HG03280 (cell line): ENCODE measurements around the gene ANKRD18B.
"Not testable (repeated sequence)": the region's sequence is repeated elsewhere in the genome, so short reads cannot be mapped to it uniquely, and the experiment has no call there.

Experiments used
- ATAC-seq: cut with Tn5 transposase; IDR thresholded peaks from one replicate; pipeline ENCODE4 v1.9.1; 2021; ENCODE audit warnings: mild to moderate bottlenecking, moderate library complexity; ENCODE audit not compliant: unreplicated experiment

Gene ANKRD18B

GRCh38 chr9:33528069-33528468, 4.0 kb downstream of the ANKRD18B start:
- ATAC-seq, result not testable (repeated sequence)

GRCh38 chr9:33533958-33534357, 9.9 kb downstream of the ANKRD18B start:
- not testable (repeated sequence) for ATAC-seq

GRCh38 chr9:33535541-33535940, 11.5 kb downstream of the ANKRD18B start:
- ATAC-seq, result no peak

GRCh38 chr9:33543463-33543862, 19.4 kb downstream of the ANKRD18B start:
- ATAC-seq, result not testable (repeated sequence)

GRCh38 chr9:33545715-33546114, 21.7 kb downstream of the ANKRD18B start:
- ATAC-seq, result not testable (repeated sequence)

GRCh38 chr9:33548816-33549215, 24.8 kb downstream of the ANKRD18B start:
- not testable (repeated sequence) for ATAC-seq

GRCh38 chr9:33549418-33549817, 25.4 kb downstream of the ANKRD18B start:
- not testable (repeated sequence) for ATAC-seq

- not testable (repeated sequence) for ATAC-seq
These were observed 27.1 kb downstream of the ANKRD18B start for GRCh38 chr9:33551183-33551582.

GRCh38 chr9:33552315-33552725, 28.3 kb downstream of the ANKRD18B start:
- not testable (repeated sequence) for ATAC-seq

GRCh38 chr9:33560217-33560616, 36.2 kb downstream of the ANKRD18B start:
- not testable (repeated sequence) for ATAC-seq

GRCh38 chr9:33562196-33562595, 38.1 kb downstream of the ANKRD18B start:
- not testable (repeated sequence) for ATAC-seq

GRCh38 chr9:33567776-33568175, 43.7 kb downstream of the ANKRD18B start:
- ATAC-seq, result not testable (repeated sequence)

GRCh38 chr9:33577786-33578185, 53.7 kb downstream of the ANKRD18B start:
- ATAC-seq, result not testable (repeated sequence)

GRCh38 chr9:33579996-33580395, 55.9 kb downstream of the ANKRD18B start:
- ATAC-seq, result not testable (repeated sequence)

- not testable (repeated sequence) for ATAC-seq
These were observed 58.6 kb downstream of the ANKRD18B start for GRCh38 chr9:33582686-33583085.

GRCh38 chr9:33586128-33586527, 62.1 kb downstream of the ANKRD18B start:
- not testable (repeated sequence) for ATAC-seq

GRCh38 chr9:33587799-33588198, 63.7 kb downstream of the ANKRD18B start:
- ATAC-seq, result not testable (repeated sequence)

GRCh38 chr9:33588876-33589275, 64.8 kb downstream of the ANKRD18B start:
- ATAC-seq, result not testable (repeated sequence)

- not testable (repeated sequence) for ATAC-seq
These were observed 66.8 kb downstream of the ANKRD18B start for GRCh38 chr9:33590857-33591256.

- ATAC-seq, result not testable (repeated sequence)
These were observed 72.9 kb downstream of the ANKRD18B start for GRCh38 chr9:33596974-33597373.

- not testable (repeated sequence) for ATAC-seq
These were observed 73.3 kb downstream of the ANKRD18B start for GRCh38 chr9:33597386-33597785.

GRCh38 chr9:33598796-33599379, 74.8 kb downstream of the ANKRD18B start:
- not testable (repeated sequence) for ATAC-seq

- not testable (repeated sequence) for ATAC-seq
These were observed 76.9 kb downstream of the ANKRD18B start for GRCh38 chr9:33600911-33601310.
